Caco-2 (cell line): ENCODE results near the gene ACER3. TPM values are rescaled to one million over a fixed set of nuclear protein-coding genes. Genes with fewer than 3 reads are reported as not detected.

Source experiments
- BruUV-seq: library from RNA; stranded (reverse); fragments of 400-500 nt; replicated peaks from 2 replicates; lab custom pipeline; 2021; lab: Mats Ljungman, UMichigan
- CTCF ChIA-PET: fragments of 300-600 bp; sonication (Branson Sonifier 250); formaldehyde crosslinking; loops from one replicate; lab custom pipeline; 2022; ENCODE audit warnings: antibody characterized with exemption; lab: Charles Lee
- POLR2A ChIA-PET: fragments of 300-600 bp; sonication (Branson Sonifier 250); formaldehyde crosslinking; loops from one replicate; lab custom pipeline; 2022; ENCODE audit warnings: antibody characterized with exemption; lab: Charles Lee
- DNase-seq, 2 experiments: peaks; one replicate each; pipeline versions ENCODE4 v3.0.0 to v3.0.0-alpha.2; 2020 to 2022
- H3K27me3 ChIP-seq: replicated peaks from 2 replicates; pipeline ENCODE4 v1.6.0; 2011; ENCODE audit warnings: low read length; ENCODE audit not compliant: control insufficient read depth, insufficient read depth
- H3K36me3 ChIP-seq: 2 replicates; pipeline ENCODE4 v1.5.1; 2011; ENCODE audit warnings: low read length; ENCODE audit not compliant: control insufficient read depth, insufficient read depth
- H3K4me1 ChIP-seq: fragments of 250-450 bp; sonication (Bioruptor Pico); 2 replicates; pipeline ENCODE4 v1.5.1; 2020; ENCODE audit warnings: mild to moderate bottlenecking
- H3K4me3 ChIP-seq: 2 replicates; pipeline ENCODE4 v1.5.1; 2011; ENCODE audit warnings: low read depth, mild to moderate bottlenecking, control low read depth, low read length
- H3K9me3 ChIP-seq: fragments of 250-450 bp; sonication (Bioruptor Pico); 2 replicates; pipeline ENCODE4 v1.5.1; 2020; ENCODE audit warnings: mild to moderate bottlenecking, moderate library complexity
- H3K27ac Mint-ChIP-seq: one replicate; pipeline ENCODE4 v1.8.0; 2022; ENCODE audit warnings: mixed read lengths; ENCODE audit not compliant: unreplicated experiment
- H3K27me3 Mint-ChIP-seq: one replicate; pipeline ENCODE4 v1.8.0; 2022; ENCODE audit warnings: mixed read lengths; ENCODE audit not compliant: insufficient read depth, unreplicated experiment
- H3K36me3 Mint-ChIP-seq: one replicate; pipeline ENCODE4 v1.8.0; 2022; ENCODE audit warnings: mild to moderate bottlenecking, mixed read lengths; ENCODE audit not compliant: insufficient read depth, unreplicated experiment
- H3K4me1 Mint-ChIP-seq: one replicate; pipeline ENCODE4 v1.8.0; 2022; ENCODE audit warnings: low read depth, mixed read lengths; ENCODE audit not compliant: unreplicated experiment
- H3K4me3 Mint-ChIP-seq: one replicate; pipeline ENCODE4 v1.8.0; 2022; ENCODE audit warnings: mild to moderate bottlenecking, moderate library complexity, mixed read lengths; ENCODE audit not compliant: unreplicated experiment
- H3K9me3 Mint-ChIP-seq: one replicate; pipeline ENCODE4 v1.8.0; 2022; ENCODE audit warnings: mixed read lengths; ENCODE audit not compliant: unreplicated experiment
- intact Hi-C: fragments of 100-400 bp; cut with micrococcal nuclease; formaldehyde crosslinking; loops from one replicate; pipeline ENCODE4 v1.10.0; 2022; ENCODE audit not compliant: unreplicated experiment
- total RNA-seq: library from RNA; stranded (reverse); gene quantifications from 2 replicates; pipeline ENCODE4 v1.2.3, GENCODE V29; 2022
- TF ChIP-seq, protein P1 (sequence below), 2 experiments: fragments of 200-600 bp in 1 of 2; IDR thresholded peaks; 1 replicate in 1 of 2; 2 replicates in 1 of 2; pipeline versions ENCODE4 v1.5.1 to v1.8.0; 2011 to 2022; ENCODE audit warnings: antibody characterized with exemption in 1 of 2, control low read depth in 1 of 2, inconsistent platforms in 1 of 2, low read depth in 1 of 2, low read length in 1 of 2, mild to moderate bottlenecking in 1 of 2, moderate library complexity in 1 of 2; ENCODE audit not compliant: insufficient read depth in 1 of 2, severe bottlenecking in 1 of 2, unreplicated experiment in 1 of 2

The ACER3 gene
- total RNA-seq, 1 experiment from 2014 or later = 37.5 TPM

DNA sequence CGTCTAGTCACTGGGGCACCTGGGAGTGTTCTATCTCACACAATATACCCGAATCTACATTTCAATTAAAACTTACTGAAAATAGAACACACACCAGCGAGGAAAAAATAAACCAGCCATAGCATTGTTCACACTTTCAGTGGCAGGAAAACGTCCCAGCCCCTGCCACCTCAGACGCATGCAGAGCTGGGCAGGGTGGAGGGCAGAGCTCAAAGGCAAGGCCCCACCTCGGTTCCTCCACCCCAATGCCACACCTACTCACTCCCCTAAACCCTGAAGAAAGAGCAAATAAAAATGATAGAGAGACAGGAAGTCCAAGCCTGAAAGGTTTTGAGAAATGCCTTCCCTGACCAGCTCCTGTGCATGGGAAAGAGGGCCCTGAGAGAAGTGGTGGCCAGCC, 188.3 kb downstream of the ACER3 start:
- H3K27ac Mint-ChIP-seq = no peak overlapping the region

DNA sequence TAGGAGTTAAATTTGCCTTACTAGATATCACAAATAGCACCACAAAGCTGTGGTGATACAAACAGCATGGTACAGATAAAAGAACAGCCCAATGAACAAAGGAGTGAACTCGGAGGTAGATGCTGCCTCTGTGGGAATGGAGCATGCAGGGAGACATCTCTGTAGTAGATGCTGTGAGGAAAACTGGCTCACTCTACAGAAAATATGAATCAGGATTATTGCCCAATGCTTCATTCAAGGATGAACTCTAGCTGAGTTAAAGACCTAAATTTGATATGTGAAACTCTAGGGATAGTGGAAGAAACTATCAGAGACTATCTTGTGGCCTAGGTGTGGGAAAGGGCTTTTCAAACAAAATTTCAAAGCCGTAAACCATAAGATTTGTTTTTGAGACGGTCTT, 190.8 kb downstream of the ACER3 start:
- TF ChIP-seq, protein P1, sequence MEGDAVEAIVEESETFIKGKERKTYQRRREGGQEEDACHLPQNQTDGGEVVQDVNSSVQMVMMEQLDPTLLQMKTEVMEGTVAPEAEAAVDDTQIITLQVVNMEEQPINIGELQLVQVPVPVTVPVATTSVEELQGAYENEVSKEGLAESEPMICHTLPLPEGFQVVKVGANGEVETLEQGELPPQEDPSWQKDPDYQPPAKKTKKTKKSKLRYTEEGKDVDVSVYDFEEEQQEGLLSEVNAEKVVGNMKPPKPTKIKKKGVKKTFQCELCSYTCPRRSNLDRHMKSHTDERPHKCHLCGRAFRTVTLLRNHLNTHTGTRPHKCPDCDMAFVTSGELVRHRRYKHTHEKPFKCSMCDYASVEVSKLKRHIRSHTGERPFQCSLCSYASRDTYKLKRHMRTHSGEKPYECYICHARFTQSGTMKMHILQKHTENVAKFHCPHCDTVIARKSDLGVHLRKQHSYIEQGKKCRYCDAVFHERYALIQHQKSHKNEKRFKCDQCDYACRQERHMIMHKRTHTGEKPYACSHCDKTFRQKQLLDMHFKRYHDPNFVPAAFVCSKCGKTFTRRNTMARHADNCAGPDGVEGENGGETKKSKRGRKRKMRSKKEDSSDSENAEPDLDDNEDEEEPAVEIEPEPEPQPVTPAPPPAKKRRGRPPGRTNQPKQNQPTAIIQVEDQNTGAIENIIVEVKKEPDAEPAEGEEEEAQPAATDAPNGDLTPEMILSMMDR (IDR thresholded peaks at IDR 0.05; ENCODE audit: insufficient read depth in 1 of 2, low read depth in 1 of 2, low read length in 1 of 2, severe bottlenecking in 1 of 2, unreplicated experiment in 1 of 2) = no peak
- no peaks in the 10 kb centered on the region for H3K36me3 ChIP-seq
- intact Hi-C loops = no loop called here
- ChIA-PET POLR2A (no interaction called here), CTCF (no interaction called here)
- Mint-ChIP-seq H3K4me1 (peaks cover 1% of the 10 kb centered on the region), H3K9me3 (peaks cover 28% of the 10 kb centered on the region), H3K27ac (no peak overlapping the region), H3K36me3 (peaks cover 5% of the 10 kb centered on the region), H3K4me3 (no peak overlapping the region), H3K27me3 (no peaks in the 10 kb centered on the region)
- H3K27me3 ChIP-seq = no peaks in the 10 kb centered on the region
- no TSS peak for BruUV-seq
- H3K9me3 ChIP-seq = peaks cover 19% of the 10 kb centered on the region
- H3K4me3 ChIP-seq = no peak overlapping the region
- peaks cover under 1% of the 10 kb centered on the region; the same call in 1 of the 2 replicates for H3K4me1 ChIP-seq
- no peak for DNase-seq

More for the DNA sequence above, 188.3 kb downstream of the ACER3 start:
- BruUV-seq = no TSS peak
- ChIA-PET CTCF (interaction anchor here (0.9 to 2.8 kb wide), 4 partner anchors 14 to 130 kb away, joined by 3 to 380 read pairs (median 9); no protein-coding TSS in a partner anchor), POLR2A (no interaction called here)
- H3K4me3 Mint-ChIP-seq = no peak overlapping the region
- no peaks in the 10 kb centered on the region for H3K27me3 Mint-ChIP-seq
- TF ChIP-seq, protein P1 (IDR thresholded peaks at IDR 0.05; ENCODE audit: insufficient read depth in 1 of 2, low read depth in 1 of 2, low read length in 1 of 2, severe bottlenecking in 1 of 2, unreplicated experiment in 1 of 2) = no peak
- peaks cover 9% of the 10 kb centered on the region for H3K9me3 Mint-ChIP-seq
- H3K36me3 Mint-ChIP-seq = peaks cover 5% of the 10 kb centered on the region
- Histone ChIP-seq H3K4me3 (no peak overlapping the region), H3K27me3 (no peaks in the 10 kb centered on the region), H3K4me1 (peaks cover 5% of the 10 kb centered on the region; the same call in 1 of the 2 replicates), H3K9me3 (peaks cover 7% of the 10 kb centered on the region), H3K36me3 (no peaks in the 10 kb centered on the region)
- no peak for DNase-seq
- intact Hi-C loops = loop anchor here (5.0 kb wide), 1 partner anchor 123 kb away; no protein-coding TSS in a partner anchor
- H3K4me1 Mint-ChIP-seq = peaks cover 10% of the 10 kb centered on the region

DNA sequence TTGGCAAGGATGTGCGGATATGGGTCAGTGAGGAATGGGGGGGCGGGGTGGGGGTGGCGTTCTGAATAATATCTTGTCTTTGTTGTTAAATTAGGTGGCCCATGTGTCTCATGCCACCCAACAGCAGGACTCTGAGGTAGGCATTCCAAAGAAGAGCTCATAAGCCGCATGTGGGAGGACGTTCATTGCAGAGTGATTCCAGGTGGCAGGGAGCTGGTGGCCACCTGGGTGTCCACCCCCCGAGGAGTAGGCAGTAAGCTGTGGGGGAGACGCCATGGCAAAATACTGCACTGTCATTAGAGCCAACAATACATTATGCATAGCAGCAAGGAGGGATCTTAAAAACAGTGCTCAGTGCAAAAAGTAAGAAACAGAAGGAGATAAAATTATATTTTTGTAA, 191.8 kb downstream of the ACER3 start:
- Mint-ChIP-seq H3K27me3 (no peaks in the 10 kb centered on the region), H3K36me3 (no peaks in the 10 kb centered on the region), H3K4me1 (no peaks in the 10 kb centered on the region), H3K27ac (no peak overlapping the region), H3K9me3 (peaks cover 37% of the 10 kb centered on the region), H3K4me3 (no peak overlapping the region)
- Histone ChIP-seq H3K36me3 (no peaks in the 10 kb centered on the region), H3K9me3 (peaks cover 29% of the 10 kb centered on the region), H3K4me1 (no peaks in the 10 kb centered on the region), H3K4me3 (no peak overlapping the region), H3K27me3 (no peaks in the 10 kb centered on the region)
- ChIA-PET POLR2A (no interaction called here), CTCF (interaction anchor here (0.6 to 1.3 kb wide), 3 partner anchors 39 to 133 kb away, joined by 3 to 6 read pairs (median 3); no protein-coding TSS in a partner anchor)
- intact Hi-C loops = no loop called here
- TF ChIP-seq, protein P1 (IDR thresholded peaks at IDR 0.05; ENCODE audit: insufficient read depth in 1 of 2, low read depth in 1 of 2, low read length in 1 of 2, severe bottlenecking in 1 of 2, unreplicated experiment in 1 of 2) = no peak
- no peak for DNase-seq
- no TSS peak for BruUV-seq
